Activated naive CD8-positive, alpha-beta T cell treated with anti-CD3 and anti-CD28 coated beads, Interleukin-2, amount 10 ng/mL, durations not matched to agents 7 days and 5 days (primary cell): ENCODE measurements around the gene NPS. TPM values are rescaled to one million over a fixed set of nuclear protein-coding genes. Genes with fewer than 3 reads are reported as not detected.

ENCODE experiments used
- ATAC-seq: fragments of 150-1000 bp; cut with Tn5 transposase; one replicate; pipeline ENCODE4 v1.10.0; 2021; ENCODE audit warnings: low read depth, moderate library complexity
- POLR2A ChIA-PET: fragments of 350-600 bp; sonication (Branson Sonifier 250); formaldehyde crosslinking; loops from one replicate; lab custom pipeline; 2021; ENCODE audit warnings: antibody characterized with exemption; lab: Charles Lee
- DNase-seq: peaks from one replicate; pipeline ENCODE4 v3.0.0; 2021
- H3K27ac Mint-ChIP-seq: one replicate; pipeline ENCODE4 v1.8.0; 2022; ENCODE audit warnings: mild to moderate bottlenecking, mixed read lengths
- H3K27me3 Mint-ChIP-seq: one replicate; pipeline ENCODE4 v1.8.0; 2022; ENCODE audit warnings: mild to moderate bottlenecking, moderate library complexity, mixed read lengths
- H3K36me3 Mint-ChIP-seq: one replicate; pipeline ENCODE4 v1.8.0; 2021; ENCODE audit warnings: mild to moderate bottlenecking, mixed read lengths
- H3K4me1 Mint-ChIP-seq: one replicate; pipeline ENCODE4 v1.8.0; 2021; ENCODE audit warnings: mixed read lengths
- H3K4me3 Mint-ChIP-seq: one replicate; pipeline ENCODE4 v1.8.0; 2022; ENCODE audit warnings: mild to moderate bottlenecking, moderate library complexity, mixed read lengths
- H3K9me3 Mint-ChIP-seq: one replicate; pipeline ENCODE4 v1.8.0; 2021; ENCODE audit warnings: mixed read lengths
- total RNA-seq, 2 experiments: library from RNA; stranded (reverse); gene quantifications; one replicate each; pipeline ENCODE4 v1.2.3, GENCODE V29; 2021

Gene NPS
- total RNA-seq, 2 experiments from 2014 or later: not detected

DNA sequence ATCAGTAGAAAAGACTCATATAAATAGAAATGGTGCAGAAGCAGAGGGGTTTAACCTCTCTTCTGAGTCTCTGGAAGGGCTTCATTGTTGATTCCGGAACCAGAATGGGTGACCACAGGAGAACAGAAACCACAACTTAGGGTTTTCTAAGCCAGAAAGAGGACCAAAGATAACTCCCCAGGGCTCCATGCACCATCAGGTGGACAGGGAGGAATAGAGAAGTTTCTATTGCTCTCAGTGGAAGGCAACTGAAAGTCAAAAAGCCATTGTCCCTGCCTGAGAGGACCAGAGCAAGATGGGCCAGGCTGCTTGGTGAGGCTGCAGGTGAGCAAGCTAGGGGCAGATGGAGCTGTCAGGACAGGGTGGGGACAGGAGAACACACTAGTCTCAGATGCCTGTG, 14.6 kb upstream of the NPS start:
- Mint-ChIP-seq H3K9me3 (no peaks in the 10 kb centered on the region), H3K27ac (no peak overlapping the region), H3K4me1 (no peaks in the 10 kb centered on the region), H3K27me3 (peaks cover 2% of the 10 kb centered on the region), H3K4me3 (no peak overlapping the region), H3K36me3 (no peaks in the 10 kb centered on the region)
- DNase-seq (no peak), ATAC-seq (no peak)
- POLR2A ChIA-PET: no interaction called here

DNA sequence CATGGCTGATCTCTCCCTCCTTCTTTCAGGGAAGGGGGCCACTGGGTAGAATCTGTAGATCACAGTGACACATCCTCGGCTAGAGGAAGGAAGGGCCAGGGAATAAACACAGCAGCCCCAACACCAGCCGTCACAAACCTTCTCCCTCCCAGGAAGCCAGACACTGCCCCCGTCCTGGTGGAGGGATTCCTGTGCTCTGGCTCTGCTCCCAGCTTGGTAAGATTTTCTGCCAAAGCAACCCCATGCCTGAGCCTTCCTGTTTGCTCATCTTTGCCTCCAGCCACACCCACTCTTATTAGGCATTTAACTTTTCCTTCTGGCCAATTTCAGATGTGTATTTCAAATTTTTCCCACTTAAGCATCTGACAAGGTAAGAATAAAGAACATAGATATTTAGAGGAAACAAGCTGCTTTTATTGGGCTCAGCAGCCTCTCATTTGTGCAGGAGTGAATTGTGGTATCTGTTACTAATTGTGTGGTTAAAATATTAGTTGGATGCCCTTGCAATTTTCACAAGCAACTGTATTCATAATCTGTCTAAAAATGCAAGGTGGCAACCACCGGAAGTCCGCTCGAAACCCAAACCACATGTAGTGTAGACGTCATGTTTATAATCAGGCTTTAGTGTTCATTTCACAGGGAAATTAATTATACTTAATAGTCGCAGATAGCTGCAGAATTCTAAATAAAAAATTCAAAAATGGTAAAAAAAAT, 13.2 kb upstream of the NPS start:
- POLR2A ChIA-PET: no interaction called here
- DNase-seq (no peak), ATAC-seq (no peak)
- H3K4me3 Mint-ChIP-seq: no peak overlapping the region
- no peak overlapping the region for H3K27ac Mint-ChIP-seq
- no peaks in the 10 kb centered on the region for H3K36me3 Mint-ChIP-seq
- H3K9me3 Mint-ChIP-seq: no peaks in the 10 kb centered on the region
- H3K4me1 Mint-ChIP-seq: no peaks in the 10 kb centered on the region
- H3K27me3 Mint-ChIP-seq: peaks cover 2% of the 10 kb centered on the region

GRCh38 chr10:127536972-127537760, 11.9 kb upstream of the NPS start:
- Mint-ChIP-seq H3K4me3 (no peak overlapping the region), H3K9me3 (no peaks in the 10 kb centered on the region), H3K36me3 (no peaks in the 10 kb centered on the region), H3K27me3 (peaks cover 2% of the 10 kb centered on the region), H3K4me1 (no peaks in the 10 kb centered on the region), H3K27ac (no peak overlapping the region)
- POLR2A ChIA-PET: no interaction called here
- DNase-seq: no peak
- no peak for ATAC-seq

- POLR2A ChIA-PET: no interaction called here
- Mint-ChIP-seq H3K4me1 (no peaks in the 10 kb centered on the region), H3K4me3 (no peak overlapping the region)
Measured at GRCh38 chr10:127537924-127538323, 11.2 kb upstream of the NPS start.

DNA sequence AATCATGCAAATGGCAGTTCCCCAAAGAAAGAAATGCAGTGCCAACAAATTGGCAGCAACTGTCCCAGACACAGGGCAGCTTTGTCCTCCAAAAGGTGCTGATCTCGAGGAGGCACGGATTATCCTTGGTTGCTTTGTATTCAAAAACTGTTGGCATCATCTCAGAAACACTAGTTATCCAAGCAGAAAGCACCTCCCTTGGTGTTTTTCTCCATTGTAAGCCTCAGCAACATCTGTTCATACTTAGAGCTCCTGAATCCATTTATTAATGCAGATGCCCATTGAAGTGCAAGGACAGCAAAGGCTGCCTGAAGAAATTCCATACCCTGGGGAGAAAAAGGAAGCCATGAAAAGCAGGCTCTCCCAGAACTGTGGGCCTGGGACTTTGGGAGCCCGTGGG, 1.1 kb upstream of the NPS start:
- no peaks in the 10 kb centered on the region for H3K27me3 Mint-ChIP-seq
- no peak overlapping the region for H3K4me3 Mint-ChIP-seq

More at GRCh38 chr10:127537924-127538323, 11.2 kb upstream of the NPS start:
- Mint-ChIP-seq H3K9me3 (no peaks in the 10 kb centered on the region), H3K27me3 (peaks cover 2% of the 10 kb centered on the region), H3K36me3 (no peaks in the 10 kb centered on the region), H3K27ac (no peak overlapping the region)
- no peak for DNase-seq
- ATAC-seq: no peak

DNA sequence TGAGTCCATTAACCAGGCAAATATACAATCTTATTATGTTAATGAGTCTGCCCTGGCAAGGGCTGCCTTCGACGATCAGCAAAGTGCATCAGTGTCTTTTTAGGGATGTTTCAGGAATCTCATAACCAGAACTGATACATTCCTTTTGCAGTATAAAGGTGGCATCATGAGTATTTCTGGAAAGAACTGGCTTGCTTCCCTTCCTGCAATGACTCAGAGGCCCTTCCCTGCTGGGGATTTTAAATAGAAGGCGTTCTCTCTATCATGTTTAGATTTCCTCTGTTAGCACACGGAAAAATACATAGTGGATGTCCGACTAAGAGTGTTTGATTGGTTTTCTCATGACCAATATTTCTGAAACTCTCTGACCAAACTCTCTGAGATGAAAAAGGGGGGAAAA, 1.8 kb downstream of the NPS start:
- Mint-ChIP-seq H3K9me3 (no peaks in the 10 kb centered on the region), H3K27ac (no peak overlapping the region), H3K27me3 (no peaks in the 10 kb centered on the region), H3K4me1 (no peaks in the 10 kb centered on the region), H3K4me3 (no peak overlapping the region), H3K36me3 (no peaks in the 10 kb centered on the region)
- POLR2A ChIA-PET: no interaction called here
- no peak for DNase-seq
- ATAC-seq: no peak

More for the DNA sequence above, 1.1 kb upstream of the NPS start:
- Mint-ChIP-seq H3K4me1 (no peaks in the 10 kb centered on the region), H3K27ac (no peak overlapping the region), H3K9me3 (peaks cover 5% of the 10 kb centered on the region), H3K36me3 (no peaks in the 10 kb centered on the region)
- DNase-seq: no peak
- no peak for ATAC-seq
- POLR2A ChIA-PET: no interaction called here

DNA sequence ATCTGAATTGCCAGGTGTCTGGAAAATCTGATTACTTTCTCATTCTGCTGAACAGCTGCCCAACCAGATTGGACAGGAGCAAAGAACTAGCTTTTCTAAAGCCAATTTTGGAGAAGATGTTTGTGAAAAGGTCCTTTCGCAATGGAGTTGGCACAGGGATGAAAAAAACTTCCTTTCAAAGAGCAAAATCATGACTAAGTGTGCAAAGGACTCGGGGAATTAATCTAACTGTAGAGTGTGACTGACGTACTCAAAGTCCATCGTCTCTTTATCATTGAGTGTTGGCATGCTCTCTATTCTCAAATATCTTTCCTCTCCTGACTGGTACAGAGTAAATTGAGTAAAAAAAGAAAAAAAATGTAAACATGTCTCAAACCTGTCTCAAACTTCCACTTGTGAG, 3.3 kb downstream of the NPS start:
- Mint-ChIP-seq H3K27me3 (peaks cover 3% of the 10 kb centered on the region), H3K27ac (no peak overlapping the region), H3K36me3 (no peaks in the 10 kb centered on the region), H3K4me3 (no peak overlapping the region), H3K9me3 (no peaks in the 10 kb centered on the region), H3K4me1 (no peaks in the 10 kb centered on the region)
- ATAC-seq (no peak), DNase-seq (no peak)
- POLR2A ChIA-PET: no interaction called here

GRCh38 chr10:127553417-127553816, 4.3 kb downstream of the NPS start:
- Mint-ChIP-seq H3K4me1 (no peaks in the 10 kb centered on the region), H3K9me3 (no peaks in the 10 kb centered on the region), H3K27ac (no peak overlapping the region), H3K27me3 (peaks cover 3% of the 10 kb centered on the region), H3K4me3 (no peak overlapping the region), H3K36me3 (no peaks in the 10 kb centered on the region)
- POLR2A ChIA-PET: no interaction called here
- ATAC-seq: no peak
- DNase-seq: no peak

GRCh38 chr10:127556916-127557315, 7.8 kb downstream of the NPS start:
- DNase-seq (no peak), ATAC-seq (no peak)
- Mint-ChIP-seq H3K4me1 (no peaks in the 10 kb centered on the region), H3K27me3 (peaks cover 3% of the 10 kb centered on the region), H3K9me3 (peaks cover 1% of the 10 kb centered on the region), H3K36me3 (no peaks in the 10 kb centered on the region), H3K27ac (no peak overlapping the region), H3K4me3 (no peak overlapping the region)
- POLR2A ChIA-PET: no interaction called here

- H3K9me3 Mint-ChIP-seq: peaks cover 1% of the 10 kb centered on the region
Measured at GRCh38 chr10:127561647-127562046, 12.5 kb downstream of the NPS start.

DNA sequence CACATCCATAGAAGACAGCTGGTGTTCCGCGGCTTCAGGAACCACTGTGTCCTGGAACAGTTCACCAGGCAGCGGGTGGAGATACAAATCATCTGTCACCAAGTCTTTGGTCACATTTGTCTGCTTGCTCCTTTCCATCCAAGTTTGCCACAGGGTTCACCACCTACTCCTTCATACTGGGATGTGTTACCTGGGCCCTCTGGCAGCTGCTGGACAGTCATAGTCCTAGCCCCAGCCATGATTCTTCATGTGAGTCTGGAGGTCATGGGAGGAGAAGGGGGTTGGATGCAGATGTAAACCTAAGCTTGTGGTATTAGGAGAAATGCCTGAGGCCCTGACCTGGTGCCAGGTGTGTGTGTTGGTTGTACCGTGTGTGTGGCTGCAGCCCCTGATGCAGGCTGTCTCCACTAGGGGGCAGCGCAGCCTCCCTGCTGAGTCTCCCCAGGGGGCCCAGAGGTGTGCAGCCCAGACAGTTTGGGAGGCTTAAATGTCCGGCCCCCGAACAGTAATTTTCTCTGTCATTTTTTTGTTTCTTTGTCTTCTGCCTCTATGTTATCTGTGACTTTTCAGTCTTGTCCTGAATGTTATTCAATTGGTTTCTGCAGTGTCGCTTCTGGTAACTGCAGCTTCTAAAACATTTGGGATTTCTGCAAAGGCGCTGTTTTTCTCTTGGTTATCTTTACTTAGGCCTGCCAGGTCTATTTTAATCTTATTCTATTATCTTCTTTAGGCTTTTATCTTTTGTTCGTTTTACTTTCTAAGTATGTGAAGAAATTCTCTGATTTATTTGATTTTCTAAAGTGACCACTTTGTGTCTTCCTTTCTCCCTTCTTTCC, 14.8 kb downstream of the NPS start:
- Mint-ChIP-seq H3K9me3 (peaks cover 1% of the 10 kb centered on the region), H3K4me1 (no peaks in the 10 kb centered on the region), H3K27me3 (no peaks in the 10 kb centered on the region), H3K4me3 (no peak overlapping the region), H3K27ac (no peak overlapping the region), H3K36me3 (no peaks in the 10 kb centered on the region)
- ATAC-seq (no peak), DNase-seq (peak; percentile 51)
- POLR2A ChIA-PET: no interaction called here

More at GRCh38 chr10:127561647-127562046, 12.5 kb downstream of the NPS start:
- no peaks in the 10 kb centered on the region for H3K36me3 Mint-ChIP-seq
- H3K27ac Mint-ChIP-seq: no peak overlapping the region
- ATAC-seq: no peak
- no peak for DNase-seq
- POLR2A ChIA-PET: no interaction called here
- H3K4me3 Mint-ChIP-seq: no peak overlapping the region
- H3K27me3 Mint-ChIP-seq: peaks cover 3% of the 10 kb centered on the region
- no peaks in the 10 kb centered on the region for H3K4me1 Mint-ChIP-seq

- H3K9me3 Mint-ChIP-seq: no peaks in the 10 kb centered on the region
- ATAC-seq (no peak), DNase-seq (no peak)
- H3K36me3 Mint-ChIP-seq: no peaks in the 10 kb centered on the region
- POLR2A ChIA-PET: no interaction called here
- no peak overlapping the region for H3K4me3 Mint-ChIP-seq
- H3K4me1 Mint-ChIP-seq: no peaks in the 10 kb centered on the region
- H3K27ac Mint-ChIP-seq: no peak overlapping the region
- no peaks in the 10 kb centered on the region for H3K27me3 Mint-ChIP-seq
Measured at GRCh38 chr10:127564644-127565043, 15.5 kb downstream of the NPS start.

DNA sequence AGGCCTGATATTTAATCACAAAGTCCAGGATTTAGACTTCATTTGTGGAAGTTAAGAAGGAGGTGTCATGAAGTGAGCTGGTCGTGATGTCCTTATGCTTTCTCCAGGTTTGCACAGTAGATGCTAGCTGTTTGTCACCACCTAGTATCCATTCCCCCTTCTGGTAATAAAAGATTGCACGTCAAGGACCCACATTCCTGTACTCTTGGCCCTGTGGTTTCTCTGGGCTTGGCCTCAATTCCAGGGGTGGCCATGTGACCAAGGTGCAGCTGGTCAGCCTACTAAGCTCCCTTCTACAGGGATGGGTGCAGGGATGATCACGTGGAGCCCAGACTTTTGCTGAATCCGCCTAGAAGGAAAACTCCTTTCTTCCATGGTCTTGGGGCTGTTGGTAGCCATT, 16.5 kb downstream of the NPS start:
- Mint-ChIP-seq H3K36me3 (no peaks in the 10 kb centered on the region), H3K9me3 (no peaks in the 10 kb centered on the region), H3K27ac (no peak overlapping the region), H3K27me3 (no peaks in the 10 kb centered on the region), H3K4me3 (no peak overlapping the region), H3K4me1 (no peaks in the 10 kb centered on the region)
- DNase-seq (no peak), ATAC-seq (no peak)
- POLR2A ChIA-PET: no interaction called here
